Stimulated activated CD8-positive, alpha-beta memory T cell treated with anti-CD3 and anti-CD28 coated beads, Interleukin-4, amount 100 ng/mL, for 48 hours (primary cell): ENCODE measurements around the gene GSC2.
A peak's percentile ranks its signal among the peaks of the same experiment; 100 is the strongest.

ENCODE experiments used
- DNase-seq: peaks from one replicate; pipeline ENCODE4 v3.0.0-alpha.2; 2020

Gene GSC2

DNA sequence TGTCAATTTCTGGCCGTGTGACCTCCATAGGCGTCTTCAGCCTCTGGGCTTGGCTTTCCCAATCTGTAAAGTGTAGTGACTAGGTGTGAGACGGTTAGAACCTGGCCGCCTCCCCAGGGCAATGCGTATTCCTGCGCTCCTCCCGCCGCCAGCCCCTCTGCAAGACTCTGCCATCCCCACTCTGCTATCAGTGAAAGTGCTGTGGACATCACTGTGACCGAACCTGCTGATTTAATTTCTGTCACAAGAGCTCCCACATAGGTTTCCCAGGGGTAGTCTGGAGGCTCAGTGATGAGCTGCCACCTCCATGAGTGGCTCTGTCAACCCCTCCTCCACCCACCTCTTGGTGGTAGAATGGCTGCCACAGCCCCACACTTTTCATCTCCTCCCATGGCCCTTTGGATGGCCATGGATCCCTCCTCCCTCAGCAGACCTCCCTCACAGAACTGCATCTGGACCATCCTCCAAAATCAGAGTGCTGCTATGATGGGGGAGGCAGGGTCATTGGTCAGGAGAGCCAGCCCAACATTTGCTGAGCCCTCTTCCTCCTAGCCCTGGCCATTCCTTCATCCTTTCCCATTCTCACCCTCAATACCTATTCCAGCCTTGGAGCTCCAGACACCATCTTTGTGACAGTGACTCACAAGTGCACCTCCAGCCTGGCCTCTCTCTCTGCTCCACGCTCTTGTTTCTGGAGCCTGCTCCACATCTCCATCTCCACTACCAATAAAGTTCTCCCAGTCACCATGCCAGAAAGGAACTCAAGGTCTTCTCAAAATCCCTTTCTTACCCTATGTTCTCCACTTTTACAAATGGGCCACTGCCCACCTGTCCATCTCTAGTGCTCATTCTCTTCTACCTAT, 1.5 kb upstream of the GSC2 start:
- no peak for DNase-seq

DNA sequence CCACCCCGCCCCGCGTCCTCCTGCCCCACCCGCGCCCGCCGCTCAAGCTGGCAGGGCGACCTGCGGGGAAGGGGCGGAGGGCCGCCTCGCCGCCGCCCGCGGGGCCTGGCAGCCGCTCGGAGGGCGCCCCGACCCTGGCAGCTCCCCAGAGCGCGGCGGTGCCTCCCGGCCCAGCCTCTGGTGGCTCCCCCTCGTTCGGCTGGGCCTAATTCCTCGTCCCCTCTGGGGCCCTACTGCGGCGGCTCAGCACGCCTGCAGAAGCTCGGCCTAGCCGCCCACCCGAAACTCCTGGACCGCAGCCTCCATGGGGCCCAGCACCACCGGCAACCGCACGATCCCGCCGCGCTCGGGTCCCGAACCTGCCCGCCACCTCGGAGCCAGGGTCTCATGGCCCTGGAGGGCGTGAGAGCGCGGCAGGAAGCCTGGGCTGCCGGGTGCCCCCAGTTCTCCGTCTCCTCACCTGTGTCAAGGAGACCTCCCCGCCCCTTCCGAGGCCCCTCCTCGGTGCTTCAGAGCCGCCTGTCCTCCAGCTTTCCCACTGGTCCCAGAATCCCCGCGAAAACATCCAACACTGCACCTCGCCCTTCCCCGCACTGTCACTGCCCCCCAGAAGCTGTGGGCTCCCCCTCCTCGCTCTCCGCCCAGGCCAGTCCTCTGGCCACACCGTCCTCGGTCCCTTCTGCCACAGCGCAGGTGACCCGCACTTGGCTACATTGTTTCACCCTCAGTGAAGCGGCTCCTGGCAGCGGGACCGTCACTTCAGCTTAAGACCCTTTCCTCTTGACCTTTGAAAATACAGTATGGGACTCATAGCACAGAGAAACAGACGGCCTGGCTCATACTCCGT, 613 bp upstream of the GSC2 start:
- no peak for DNase-seq

DNA sequence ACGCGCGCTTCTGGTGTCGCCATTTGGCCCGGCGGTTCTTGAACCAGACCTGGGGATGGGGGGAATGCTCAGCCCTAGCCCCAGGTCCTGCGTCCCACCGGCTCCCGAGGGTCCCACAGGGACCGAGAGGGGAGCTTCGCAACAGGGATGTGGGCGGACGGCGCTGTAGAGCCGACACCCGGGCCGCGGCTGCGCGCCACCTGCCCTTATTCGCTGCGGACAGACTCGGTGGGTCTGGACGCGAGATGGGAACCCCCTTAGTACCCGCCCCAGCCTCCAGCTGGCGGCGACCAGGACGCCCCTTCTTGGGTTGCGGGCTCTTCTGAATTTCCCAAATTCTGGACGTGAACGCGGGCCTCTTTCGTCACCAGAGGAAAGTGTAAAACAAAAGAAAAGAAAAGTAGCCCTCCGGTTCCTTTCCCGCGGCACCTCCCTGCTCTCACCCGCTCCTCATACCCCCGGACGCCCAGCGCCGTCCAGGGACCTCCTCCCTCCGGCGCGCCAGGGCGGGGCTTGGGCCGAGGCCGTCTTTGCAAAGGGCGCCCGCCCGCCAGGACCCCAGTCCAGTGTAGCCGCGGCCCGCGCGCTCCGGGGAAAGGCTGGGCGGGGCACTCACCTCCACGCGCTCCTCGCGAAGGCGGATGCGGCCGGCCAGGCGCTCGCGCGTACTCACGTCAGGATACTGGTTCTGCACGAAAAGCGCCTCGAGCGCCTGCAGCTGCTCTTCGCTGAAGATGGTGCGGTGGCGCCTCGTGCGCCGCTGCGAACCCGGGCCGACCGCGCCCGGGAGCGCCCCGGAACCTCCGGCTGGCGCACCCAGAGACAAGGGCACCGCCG, 827 bp downstream of the GSC2 start:
- DNase-seq, result peak; percentile 37

DNA sequence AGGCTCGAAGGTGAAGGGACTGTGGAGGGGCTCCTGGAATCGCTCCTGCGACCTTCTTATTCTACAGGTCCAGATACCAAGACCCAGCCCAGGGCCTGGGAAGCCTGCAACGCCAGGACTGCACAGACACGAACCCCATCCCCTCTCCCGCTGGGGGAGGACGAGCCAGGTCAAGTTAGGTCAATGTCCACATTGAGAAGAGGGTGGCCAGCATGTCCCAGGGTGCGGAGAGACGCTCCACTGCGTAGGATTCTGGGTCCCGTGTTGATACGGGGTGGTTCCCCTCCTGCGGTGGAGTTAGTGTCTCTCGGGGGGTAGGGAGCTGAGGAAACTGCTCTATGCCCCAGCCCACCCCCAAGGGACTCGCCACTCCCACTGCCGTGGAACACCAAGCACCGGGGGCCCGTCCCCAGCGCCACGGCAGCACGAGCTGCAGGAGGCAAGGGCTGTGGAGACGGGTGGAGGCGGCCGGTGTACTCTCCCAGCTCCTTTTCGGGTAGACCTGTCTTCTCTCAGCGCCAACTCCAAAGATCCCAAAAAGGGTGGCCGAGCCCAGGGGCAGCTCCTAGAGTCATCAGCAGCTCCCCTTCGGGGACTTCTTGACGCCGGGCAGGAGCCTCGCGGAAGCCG, 1.6 kb downstream of the GSC2 start:
- DNase-seq, result no peak

DNA sequence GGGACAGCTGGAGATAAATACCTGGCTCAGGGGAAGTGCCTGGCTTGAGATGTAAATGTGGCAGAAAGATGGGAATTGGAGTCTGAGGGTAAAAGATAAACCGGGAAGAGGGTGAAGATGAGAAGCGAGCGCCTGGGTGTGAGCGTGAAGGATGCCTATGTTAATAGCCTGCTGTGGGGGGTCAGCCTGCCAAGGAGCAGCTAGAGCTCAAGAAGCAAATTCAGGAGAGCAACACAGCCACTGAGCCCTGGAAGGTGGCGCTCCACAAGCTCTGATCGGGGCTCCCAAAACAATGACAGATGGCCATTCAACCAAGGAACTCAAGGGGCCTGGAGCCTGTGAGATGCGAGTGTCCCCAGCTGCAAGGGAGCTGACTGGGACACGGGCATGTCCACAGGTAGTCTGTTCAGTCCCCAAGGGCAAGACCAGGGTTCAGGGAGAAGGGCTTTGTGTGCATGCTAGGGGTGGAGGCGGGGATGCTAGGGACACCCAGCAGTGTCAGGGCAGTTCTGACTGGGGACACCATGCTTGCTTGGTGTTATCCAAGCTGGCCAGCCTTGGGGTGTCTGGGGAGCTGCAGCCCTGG, 2.8 kb downstream of the GSC2 start:
- no peak for DNase-seq

DNA sequence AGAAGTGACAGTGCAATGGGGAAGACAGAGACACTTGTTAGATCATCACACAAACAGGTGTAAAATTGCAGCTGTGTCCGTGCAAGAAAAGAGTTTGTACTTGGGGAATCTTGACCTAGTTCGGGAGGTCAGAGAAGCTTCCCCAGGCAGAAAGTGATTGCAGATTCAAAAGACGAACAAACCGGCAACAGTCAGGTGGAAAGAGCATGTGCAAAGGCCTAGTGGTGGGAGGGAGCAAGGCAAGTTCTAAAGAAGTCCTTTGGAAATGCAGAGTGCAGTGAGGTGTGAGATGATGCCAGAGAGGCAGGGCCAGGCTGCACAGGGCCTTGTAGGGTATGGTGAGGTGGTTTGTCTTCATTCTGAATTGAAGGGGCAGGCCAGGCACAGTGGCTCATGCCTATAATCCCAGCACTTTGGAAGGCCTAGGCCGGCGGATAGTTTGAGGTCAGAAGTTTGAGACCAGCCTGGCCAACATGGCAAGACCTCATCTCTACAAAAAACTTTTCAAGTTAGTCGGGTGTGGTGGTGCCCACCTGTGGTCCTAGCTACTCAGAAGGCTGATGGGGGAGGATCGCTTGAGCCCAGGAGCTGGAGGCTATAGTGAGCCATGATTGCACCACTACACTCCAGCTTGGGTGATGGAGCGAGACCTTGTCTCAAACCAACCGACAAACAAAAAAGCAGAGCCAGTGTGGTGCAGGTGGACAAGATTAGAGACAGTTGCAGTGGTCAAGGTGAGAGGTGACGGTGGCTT, 3.7 kb downstream of the GSC2 start:
- DNase-seq, result no peak

DNA sequence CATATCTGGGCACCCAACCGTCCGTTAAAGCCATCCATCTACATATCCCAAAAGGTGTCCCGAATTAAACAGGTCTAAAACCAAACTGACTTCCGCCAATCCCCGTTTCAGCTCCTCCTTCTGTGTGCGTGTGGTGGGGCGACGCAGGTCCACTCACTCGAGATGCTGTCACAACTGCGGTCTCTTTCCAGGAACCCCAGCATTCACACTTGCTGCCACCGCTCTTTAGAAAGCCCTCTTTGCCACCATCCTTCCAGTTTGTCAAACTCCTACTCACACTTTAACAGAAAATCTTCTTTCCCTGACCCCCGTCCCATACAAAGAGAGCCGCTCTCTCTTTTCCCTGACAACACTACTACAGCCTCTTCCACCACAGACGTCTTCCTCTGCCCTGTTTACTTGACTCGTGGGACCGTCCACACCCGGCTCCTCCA, 6.1 kb downstream of the GSC2 start:
- peak; percentile 56 for DNase-seq

DNA sequence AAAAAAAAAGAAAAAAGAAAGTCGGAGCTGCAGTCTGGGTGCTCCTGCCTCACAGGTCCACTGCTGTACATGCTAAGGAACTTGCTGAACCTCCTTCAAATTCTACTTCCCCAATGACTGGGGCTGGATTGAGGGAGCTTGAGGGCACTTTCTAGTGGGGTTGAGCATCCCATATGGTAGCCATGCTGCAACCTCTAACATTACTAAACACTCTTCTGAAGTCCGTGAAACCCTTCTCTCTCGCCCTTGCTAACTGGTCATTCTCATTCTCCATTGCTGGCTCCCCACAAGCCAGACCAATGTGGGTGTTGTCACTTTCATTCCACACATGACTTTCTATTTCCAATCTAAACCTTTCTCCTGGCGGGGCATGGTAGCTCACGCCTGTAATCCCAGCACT, 6.9 kb downstream of the GSC2 start:
- DNase-seq, result no peak

DNA sequence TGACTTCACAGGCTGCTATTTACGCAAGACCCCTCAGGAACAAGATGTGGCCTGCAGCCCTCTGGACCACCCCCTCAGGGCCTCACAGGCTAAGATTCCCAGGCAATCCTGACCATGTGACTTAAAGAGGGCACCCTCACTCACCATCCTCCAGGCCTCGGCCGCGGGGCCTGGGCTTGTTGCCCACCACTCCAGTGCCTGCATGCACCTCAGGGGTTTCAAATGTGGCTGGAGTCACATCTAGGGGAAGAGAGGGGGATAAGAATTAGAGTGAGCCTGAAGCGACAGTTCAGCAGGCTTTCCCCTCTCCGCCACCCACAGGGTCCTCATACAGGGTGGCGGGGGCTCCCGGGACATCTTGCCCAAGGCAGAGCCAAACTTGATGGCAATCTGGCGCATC, 7.7 kb downstream of the GSC2 start:
- DNase-seq, result no peak

DNA sequence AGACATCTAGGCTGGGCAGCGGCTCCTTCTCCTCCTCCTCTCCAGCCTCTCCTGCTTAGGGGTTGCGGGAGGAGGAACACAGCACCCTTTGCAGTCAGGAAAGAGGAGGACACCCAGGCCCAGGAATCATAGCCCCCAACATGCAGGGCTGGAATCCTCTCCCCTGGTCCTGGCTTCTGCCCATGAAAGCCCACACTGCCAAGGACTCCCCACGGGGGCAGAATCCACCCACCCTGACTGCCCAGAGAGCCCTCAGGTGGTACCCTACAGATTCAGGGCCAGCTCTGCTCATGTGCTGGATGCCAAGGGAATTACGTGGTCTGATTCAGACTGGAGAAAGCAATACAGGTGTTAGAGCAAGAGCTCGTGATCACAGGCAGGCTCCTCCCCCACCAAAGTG, 10.1 kb downstream of the GSC2 start:
- DNase-seq, result no peak

DNA sequence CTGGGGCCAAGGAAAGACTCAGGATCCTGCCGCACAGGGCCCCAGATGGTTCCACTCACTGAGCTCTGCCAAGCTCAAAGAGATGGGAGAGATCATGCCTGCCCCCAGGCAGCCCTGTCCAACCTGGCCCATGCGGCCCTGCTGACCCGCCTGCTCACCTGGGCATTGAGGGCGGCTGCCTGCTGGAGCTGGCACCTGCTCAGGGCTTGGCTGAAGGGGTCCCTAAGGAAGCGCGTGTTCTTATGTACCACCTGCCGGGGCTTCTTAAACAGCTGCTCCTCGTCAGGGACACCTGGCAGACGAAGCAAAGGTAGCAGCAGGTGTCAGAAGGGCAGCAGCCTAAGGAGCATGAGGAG, 11.1 kb downstream of the GSC2 start:
- no peak for DNase-seq

DNA sequence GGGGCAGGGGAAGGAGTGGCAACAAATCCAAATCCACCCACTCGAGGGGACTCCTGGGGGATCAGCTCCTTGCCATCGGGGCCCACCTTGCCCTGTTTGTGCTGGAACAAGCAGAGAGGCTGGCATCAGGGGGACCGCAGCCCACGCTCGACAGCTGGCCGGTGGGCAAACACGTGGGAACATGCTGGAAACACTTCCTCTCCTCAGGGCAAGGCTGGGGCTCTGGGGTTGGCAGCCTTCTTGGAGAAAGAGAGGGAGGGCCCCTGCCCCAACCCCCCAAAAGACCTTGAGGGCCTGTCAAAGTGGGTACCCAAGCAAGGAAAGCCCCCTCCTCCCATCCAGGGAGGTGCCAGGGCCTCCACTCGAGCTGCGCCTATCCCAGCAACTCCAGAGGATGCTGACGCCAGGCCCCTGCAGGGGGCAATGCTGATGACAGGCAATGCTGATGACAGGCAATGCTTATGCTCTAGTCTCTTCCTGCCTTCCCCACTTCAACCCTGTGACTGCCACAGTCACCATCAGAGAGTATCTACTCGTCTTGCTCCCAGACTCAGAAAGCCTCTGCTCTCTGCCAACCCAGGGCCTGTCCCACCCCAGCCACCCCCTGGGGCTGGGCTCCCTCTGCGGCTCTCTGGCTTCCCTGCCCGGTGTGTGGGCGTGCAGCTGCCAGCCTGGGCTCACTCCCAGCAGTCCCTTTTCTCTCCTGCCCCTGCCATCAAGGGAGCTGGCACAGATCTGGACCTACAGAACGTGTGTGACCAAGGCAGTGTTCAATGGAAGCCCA, 11.7 kb downstream of the GSC2 start:
- DNase-seq, result no peak

DNA sequence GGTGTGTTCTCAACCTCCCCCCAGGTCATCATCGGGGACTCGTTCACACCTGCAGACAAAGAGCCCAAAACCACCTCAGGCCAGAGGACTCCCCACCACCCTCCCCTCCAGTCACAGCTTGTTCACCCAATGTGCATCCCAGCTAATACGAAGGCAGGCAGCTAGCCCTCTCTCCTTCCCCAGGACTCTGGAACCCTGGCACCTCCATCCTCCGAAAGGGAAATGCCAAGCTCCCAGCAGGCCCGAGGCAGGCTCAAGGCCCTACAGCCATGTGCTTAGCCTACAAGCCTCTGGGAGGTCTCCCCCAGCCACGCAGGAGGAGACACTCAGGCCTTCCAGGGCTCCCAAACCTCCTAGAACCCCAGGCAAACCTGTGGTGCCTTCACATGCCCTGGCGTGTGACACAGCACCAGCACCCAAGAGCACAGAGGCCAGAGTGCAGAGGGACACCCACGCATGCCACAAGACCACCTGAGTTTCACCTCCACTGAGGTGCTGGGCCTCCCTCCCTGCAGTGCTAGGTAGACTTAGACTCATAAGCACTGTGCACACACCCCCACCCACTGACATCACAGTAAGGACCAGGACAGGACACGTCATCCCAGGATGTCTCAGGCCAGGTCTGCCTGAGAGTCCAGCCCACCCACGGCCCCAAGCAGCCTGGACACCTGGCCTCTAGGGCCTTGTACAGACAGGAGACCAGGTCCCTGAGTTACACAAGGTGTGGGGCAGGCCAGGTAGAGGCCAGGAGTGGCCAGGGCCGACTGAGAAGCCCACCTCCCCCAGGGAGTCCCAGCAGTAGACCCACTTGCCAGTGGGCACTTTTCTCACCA, 12.5 kb downstream of the GSC2 start:
- DNase-seq, result no peak

DNA sequence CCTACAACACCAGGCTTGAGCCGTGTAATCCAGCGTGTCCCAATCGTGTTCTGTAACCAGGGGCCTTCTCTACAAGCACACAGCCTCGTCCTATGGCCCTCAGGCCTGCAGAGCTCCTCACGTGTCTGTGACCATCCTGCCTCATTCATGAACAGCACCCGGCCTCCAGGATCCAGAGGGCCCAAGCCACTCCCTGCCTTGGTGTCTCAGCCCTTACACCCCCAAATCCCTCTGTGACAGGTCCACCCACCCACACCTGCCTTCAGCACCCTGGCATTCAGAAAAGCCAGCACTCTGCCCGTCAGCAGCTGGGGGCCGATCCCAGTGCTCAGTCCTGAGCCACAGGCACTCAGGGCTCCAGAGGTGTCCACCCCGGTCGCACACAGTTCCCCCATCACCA, 13.2 kb downstream of the GSC2 start:
- DNase-seq, result no peak

DNA sequence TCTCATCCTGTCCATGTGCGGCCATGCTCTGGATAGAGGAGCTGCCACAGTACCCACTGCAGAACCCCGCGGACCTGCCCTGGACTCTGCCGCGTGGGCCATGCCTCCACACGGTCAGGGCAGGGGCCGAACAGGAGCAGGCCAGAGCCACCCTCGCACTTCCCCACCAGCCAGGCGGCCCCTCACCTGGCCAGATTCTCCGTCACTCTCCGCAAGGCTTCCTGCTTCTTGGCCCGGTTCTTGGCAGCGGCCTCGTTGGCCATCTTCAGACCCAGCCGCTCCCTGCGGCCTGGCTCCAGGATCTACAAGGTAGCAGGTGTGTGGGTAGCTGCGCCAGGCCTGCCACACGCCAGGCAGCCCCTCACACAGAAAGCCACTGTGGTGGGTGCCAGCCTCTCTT, 15.2 kb downstream of the GSC2 start:
- DNase-seq, result no peak

DNA sequence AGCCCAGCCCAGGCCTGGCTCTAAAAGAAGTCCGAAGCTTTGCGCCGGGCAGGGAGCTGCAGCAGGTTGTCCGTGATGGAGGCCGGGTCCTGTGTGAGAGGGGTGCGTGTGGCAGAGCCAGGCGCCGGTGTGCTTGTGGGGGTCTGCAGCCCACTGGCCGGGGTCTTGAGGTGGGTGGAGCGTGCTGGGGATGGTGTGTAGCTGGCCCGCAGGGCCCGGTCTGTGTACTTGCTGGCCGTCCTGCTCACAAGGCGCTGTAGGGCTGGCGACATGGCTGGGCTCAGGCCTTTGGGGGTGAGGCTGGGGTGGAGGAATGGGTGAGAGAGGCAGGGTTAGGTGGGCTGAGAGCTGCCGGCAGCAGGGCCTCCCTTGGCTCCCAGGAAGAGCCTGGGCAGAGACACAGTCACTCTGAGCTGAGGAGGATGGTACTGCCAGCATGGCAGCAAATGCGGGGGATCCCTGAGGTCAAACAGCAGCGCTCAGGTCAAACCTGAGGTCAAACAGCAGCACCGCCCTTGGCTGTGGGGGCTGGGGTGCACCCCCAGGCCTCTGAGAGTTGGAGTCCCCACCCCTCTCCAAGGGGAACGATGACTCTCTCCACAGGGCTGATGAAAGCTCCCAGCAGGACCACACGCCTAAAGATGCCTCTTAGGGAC, 15.8 kb downstream of the GSC2 start:
- no peak for DNase-seq

DNA sequence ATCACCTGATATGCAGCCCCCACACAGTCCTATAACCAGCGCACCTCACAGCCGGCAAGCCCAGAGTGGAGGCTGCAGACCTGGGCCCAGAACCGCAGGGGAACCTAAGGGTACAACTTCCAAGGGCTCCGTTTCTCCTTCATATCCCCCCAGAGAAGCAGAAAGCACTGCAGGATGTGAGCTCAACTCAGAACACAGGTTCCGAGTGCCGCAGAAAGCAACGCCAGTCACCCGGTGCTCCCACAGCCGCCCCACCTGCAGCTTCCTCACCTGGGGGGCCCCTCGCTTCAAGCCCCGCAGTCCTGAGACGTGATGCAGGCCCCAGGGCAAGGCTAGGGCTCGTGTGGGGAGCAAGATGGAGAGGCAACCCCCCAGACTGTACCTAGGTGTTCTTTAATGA, 16.5 kb downstream of the GSC2 start:
- DNase-seq, result no peak

DNA sequence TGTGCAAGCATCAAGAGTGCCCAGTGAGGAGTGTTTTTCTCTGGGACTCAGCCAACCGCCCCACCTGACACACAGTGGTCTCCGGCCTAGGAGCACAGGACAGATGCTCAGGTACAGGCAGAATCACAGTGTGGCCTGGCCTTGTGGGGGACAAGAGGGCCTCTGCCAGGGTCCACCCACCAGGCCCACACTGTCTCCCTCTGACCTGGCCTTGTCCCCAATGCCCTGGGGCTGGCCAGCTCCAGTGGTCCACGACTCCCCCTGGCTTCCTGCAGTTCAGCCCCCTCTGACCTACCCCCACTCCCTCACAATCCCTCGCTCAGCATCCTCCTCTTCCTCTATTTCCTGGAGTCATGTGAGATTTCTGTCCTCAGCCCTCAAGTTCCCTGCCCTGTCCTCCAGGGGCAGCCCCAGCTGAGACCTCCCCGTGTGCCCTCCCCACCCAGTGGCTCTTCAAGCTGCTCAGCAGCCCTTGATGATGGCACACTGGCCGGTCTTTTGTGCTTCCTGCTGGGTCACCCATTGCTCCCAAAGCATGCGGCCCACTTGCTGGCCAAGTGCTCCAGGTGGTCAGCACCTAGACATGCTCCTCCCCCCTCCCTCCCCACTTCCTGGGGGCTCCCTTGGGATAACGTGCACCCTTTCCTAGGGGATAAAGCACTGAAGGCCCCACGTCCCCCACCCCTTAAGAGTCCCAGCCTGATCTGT, 17.2 kb downstream of the GSC2 start:
- DNase-seq, result no peak

DNA sequence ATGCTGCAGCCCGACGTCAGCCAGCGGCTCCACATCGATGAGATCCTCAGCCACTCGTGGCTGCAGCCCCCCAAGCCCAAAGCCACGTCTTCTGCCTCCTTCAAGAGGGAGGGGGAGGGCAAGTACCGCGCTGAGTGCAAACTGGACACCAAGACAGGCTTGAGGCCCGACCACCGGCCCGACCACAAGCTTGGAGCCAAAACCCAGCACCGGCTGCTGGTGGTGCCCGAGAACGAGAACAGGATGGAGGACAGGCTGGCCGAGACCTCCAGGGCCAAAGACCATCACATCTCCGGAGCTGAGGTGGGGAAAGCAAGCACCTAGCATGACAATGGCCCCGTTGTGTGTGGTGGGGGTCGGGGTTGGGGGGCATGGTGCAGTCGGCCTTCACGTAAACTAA, 17.9 kb downstream of the GSC2 start:
- DNase-seq, result no peak
